ENCODE measurements around the gene PPP4R2.

Gene PPP4R2

GRCh38 chr3:72969766-72970165, 26.8 kb upstream of the PPP4R2 start:
- no peak overlapping the region for H3K27ac Mint-ChIP-seq

GRCh38 chr3:72970942-72971341, 25.7 kb upstream of the PPP4R2 start:
- Mint-ChIP-seq H3K27ac (no peak overlapping the region), H3K4me1 (ENCODE audit: low read depth) (peaks cover 9% of the 10 kb centered on the region), H3K27me3 (peaks cover 11% of the 10 kb centered on the region), H3K36me3 (ENCODE audit: low read depth) (no peaks in the 10 kb centered on the region), H3K4me3 (no peak overlapping the region), H3K9me3 (no peaks in the 10 kb centered on the region)

More at GRCh38 chr3:72969766-72970165, 26.8 kb upstream of the PPP4R2 start:
- H3K4me1 Mint-ChIP-seq (ENCODE audit: low read depth), result peaks cover 21% of the 10 kb centered on the region
- no peak overlapping the region for H3K4me3 Mint-ChIP-seq
- no peaks in the 10 kb centered on the region for H3K36me3 Mint-ChIP-seq (ENCODE audit: low read depth)
- H3K9me3 Mint-ChIP-seq, result no peaks in the 10 kb centered on the region
- peaks cover 11% of the 10 kb centered on the region for H3K27me3 Mint-ChIP-seq

- no peaks in the 10 kb centered on the region for H3K36me3 Mint-ChIP-seq (ENCODE audit: low read depth)
- H3K27me3 Mint-ChIP-seq, result peaks cover 11% of the 10 kb centered on the region
- H3K27ac Mint-ChIP-seq, result no peak overlapping the region
- no peak overlapping the region for H3K4me3 Mint-ChIP-seq
- no peaks in the 10 kb centered on the region for H3K9me3 Mint-ChIP-seq
- H3K4me1 Mint-ChIP-seq (ENCODE audit: low read depth), result peaks cover 15% of the 10 kb centered on the region
Measured at GRCh38 chr3:72972706-72973030, 23.9 kb upstream of the PPP4R2 start.

DNA sequence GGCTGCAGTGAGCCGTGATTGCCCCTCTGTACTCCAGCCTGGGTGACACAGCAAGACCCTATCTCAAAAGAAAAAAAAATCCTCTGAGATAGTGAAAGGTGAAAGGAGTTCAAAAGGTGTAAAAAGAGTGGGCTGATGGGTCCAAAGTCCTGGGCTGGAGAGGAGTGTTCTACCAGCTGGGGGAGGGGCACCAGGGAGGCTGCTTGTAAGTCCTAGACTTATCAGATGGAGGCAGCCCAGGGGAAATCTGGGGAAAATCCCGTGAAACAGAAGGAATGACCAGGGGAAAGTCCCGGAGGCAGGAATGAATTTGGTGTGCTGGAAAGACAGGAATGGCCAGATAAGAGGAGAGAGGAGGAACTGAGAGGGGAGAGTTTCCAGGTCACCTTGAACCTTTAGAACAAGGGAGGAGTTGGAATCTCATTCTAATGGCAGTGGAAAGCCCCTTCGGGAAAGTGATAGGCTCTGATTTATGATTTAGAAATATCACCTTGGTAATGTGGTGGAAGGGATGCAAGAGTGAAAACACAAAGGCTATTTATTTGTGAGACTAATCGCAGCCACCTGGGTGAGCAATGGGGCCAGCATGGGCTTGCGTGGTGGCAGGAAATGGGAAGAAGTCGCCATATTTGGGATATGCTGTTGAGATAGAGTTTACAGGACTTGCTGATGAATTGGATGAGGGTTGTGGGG, 23.4 kb upstream of the PPP4R2 start:
- H3K4me1 Mint-ChIP-seq (ENCODE audit: low read depth), result peaks cover 16% of the 10 kb centered on the region
- no peaks in the 10 kb centered on the region for H3K36me3 Mint-ChIP-seq (ENCODE audit: low read depth)
- peaks cover 11% of the 10 kb centered on the region for H3K27me3 Mint-ChIP-seq
- no peaks in the 10 kb centered on the region for H3K9me3 Mint-ChIP-seq
- H3K4me3 Mint-ChIP-seq, result no peak overlapping the region
- no peak overlapping the region for H3K27ac Mint-ChIP-seq

GRCh38 chr3:72973786-72974185, 22.8 kb upstream of the PPP4R2 start:
- Mint-ChIP-seq H3K27ac (no peak overlapping the region), H3K36me3 (ENCODE audit: low read depth) (no peaks in the 10 kb centered on the region), H3K9me3 (no peaks in the 10 kb centered on the region)

GRCh38 chr3:72974956-72975355, 21.7 kb upstream of the PPP4R2 start:
- Mint-ChIP-seq H3K9me3 (no peaks in the 10 kb centered on the region), H3K4me1 (ENCODE audit: low read depth) (peaks cover 16% of the 10 kb centered on the region), H3K27me3 (peaks cover 11% of the 10 kb centered on the region), H3K27ac (no peak overlapping the region), H3K36me3 (ENCODE audit: low read depth) (no peaks in the 10 kb centered on the region), H3K4me3 (no peak overlapping the region)

More at GRCh38 chr3:72973786-72974185, 22.8 kb upstream of the PPP4R2 start:
- peaks cover 16% of the 10 kb centered on the region for H3K4me1 Mint-ChIP-seq (ENCODE audit: low read depth)
- H3K27me3 Mint-ChIP-seq, result peaks cover 11% of the 10 kb centered on the region
- H3K4me3 Mint-ChIP-seq, result no peak overlapping the region

- Mint-ChIP-seq H3K4me3 (no peak overlapping the region), H3K27me3 (peaks cover 11% of the 10 kb centered on the region), H3K9me3 (no peaks in the 10 kb centered on the region), H3K4me1 (ENCODE audit: low read depth) (peaks cover 16% of the 10 kb centered on the region), H3K36me3 (ENCODE audit: low read depth) (no peaks in the 10 kb centered on the region), H3K27ac (no peak overlapping the region)
Measured at GRCh38 chr3:72976281-72976741, 20.3 kb upstream of the PPP4R2 start.

GRCh38 chr3:72977060-72977808, 19.4 kb upstream of the PPP4R2 start:
- Mint-ChIP-seq H3K27ac (peak overlapping the region; percentile 90), H3K4me1 (ENCODE audit: low read depth) (peaks cover 16% of the 10 kb centered on the region), H3K4me3 (no peak overlapping the region), H3K9me3 (no peaks in the 10 kb centered on the region), H3K36me3 (ENCODE audit: low read depth) (no peaks in the 10 kb centered on the region), H3K27me3 (peaks cover 11% of the 10 kb centered on the region)

DNA sequence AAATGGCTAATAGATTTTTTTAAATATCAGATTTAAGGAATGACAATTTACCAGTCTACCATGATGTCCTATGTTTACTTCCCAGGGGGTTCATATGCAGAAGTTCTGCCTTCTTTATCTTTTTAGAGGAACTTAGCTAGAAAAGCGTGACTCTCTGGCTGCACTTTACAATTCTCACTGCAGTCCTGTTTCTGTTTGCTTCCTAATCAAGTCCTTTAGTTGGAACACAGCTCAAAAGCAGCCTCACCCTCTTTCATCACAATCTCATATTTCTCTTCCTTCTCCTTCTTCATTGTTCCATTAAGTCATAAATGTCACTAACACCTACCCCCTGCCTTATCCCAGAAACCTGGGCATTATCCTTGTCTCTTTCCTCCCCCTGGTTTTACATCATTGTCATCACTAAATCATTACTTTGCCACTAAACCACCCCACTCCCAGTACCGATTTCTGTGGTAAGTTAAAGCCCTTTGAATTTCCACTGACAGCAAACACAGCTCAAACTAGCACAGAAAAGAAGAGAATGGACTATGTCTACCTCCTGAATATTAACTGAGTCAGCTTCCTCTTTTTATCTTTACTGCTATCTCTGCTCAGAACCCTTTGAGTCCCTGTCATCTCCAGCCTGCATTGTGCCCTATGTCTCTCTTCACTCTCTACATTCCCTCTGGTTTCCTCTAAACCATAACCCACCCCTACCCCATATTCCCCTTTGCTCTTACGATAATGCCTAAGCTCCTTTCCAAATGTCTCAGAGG, 13.8 kb upstream of the PPP4R2 start:
- Mint-ChIP-seq H3K27me3 (peaks cover 7% of the 10 kb centered on the region), H3K4me1 (ENCODE audit: low read depth) (no peaks in the 10 kb centered on the region), H3K27ac (no peak overlapping the region), H3K36me3 (ENCODE audit: low read depth) (peaks cover 7% of the 10 kb centered on the region), H3K9me3 (peaks cover 9% of the 10 kb centered on the region), H3K4me3 (no peak overlapping the region)

DNA sequence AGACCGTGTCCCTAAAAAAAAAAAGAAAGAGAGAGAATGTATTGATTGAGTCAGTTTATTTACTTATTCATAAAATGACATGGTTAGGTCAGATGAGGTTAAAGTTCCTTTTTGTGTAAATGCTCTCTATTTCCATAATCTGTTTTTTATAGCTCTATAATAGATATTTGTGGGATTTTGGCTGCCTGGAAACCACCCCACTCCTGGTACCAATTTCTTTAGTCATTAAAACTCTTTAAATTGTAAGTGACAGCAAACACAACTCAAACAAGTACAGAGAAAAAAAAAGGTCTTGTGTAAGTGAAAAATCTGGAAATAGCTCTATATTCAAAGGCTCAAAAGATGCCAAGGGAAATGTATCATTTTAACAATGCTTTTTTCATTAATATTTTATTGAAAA, 11.0 kb upstream of the PPP4R2 start:
- peaks cover 7% of the 10 kb centered on the region for H3K36me3 Mint-ChIP-seq (ENCODE audit: low read depth)
- H3K27ac Mint-ChIP-seq, result no peak overlapping the region
- peaks cover 9% of the 10 kb centered on the region for H3K9me3 Mint-ChIP-seq
- no peak overlapping the region for H3K4me3 Mint-ChIP-seq
- peaks cover 7% of the 10 kb centered on the region for H3K27me3 Mint-ChIP-seq
- H3K4me1 Mint-ChIP-seq (ENCODE audit: low read depth), result no peaks in the 10 kb centered on the region

- no peak overlapping the region for H3K27ac Mint-ChIP-seq
- peaks cover 5% of the 10 kb centered on the region for H3K9me3 Mint-ChIP-seq
- no peak overlapping the region for H3K4me3 Mint-ChIP-seq
- H3K36me3 Mint-ChIP-seq (ENCODE audit: low read depth), result peaks cover 3% of the 10 kb centered on the region
- H3K27me3 Mint-ChIP-seq, result no peaks in the 10 kb centered on the region
- H3K4me1 Mint-ChIP-seq (ENCODE audit: low read depth), result peaks cover 3% of the 10 kb centered on the region
Measured at GRCh38 chr3:72990701-72991395, 5.8 kb upstream of the PPP4R2 start.

GRCh38 chr3:72991522-72991921, 5.1 kb upstream of the PPP4R2 start:
- H3K27ac Mint-ChIP-seq, result no peak overlapping the region
- H3K4me1 Mint-ChIP-seq (ENCODE audit: low read depth), result peaks cover 7% of the 10 kb centered on the region
- H3K27me3 Mint-ChIP-seq, result no peaks in the 10 kb centered on the region
- H3K9me3 Mint-ChIP-seq, result no peaks in the 10 kb centered on the region
- no peaks in the 10 kb centered on the region for H3K36me3 Mint-ChIP-seq (ENCODE audit: low read depth)
- no peak overlapping the region for H3K4me3 Mint-ChIP-seq

GRCh38 chr3:72993391-72993790, 3.2 kb upstream of the PPP4R2 start:
- no peaks in the 10 kb centered on the region for H3K27me3 Mint-ChIP-seq

DNA sequence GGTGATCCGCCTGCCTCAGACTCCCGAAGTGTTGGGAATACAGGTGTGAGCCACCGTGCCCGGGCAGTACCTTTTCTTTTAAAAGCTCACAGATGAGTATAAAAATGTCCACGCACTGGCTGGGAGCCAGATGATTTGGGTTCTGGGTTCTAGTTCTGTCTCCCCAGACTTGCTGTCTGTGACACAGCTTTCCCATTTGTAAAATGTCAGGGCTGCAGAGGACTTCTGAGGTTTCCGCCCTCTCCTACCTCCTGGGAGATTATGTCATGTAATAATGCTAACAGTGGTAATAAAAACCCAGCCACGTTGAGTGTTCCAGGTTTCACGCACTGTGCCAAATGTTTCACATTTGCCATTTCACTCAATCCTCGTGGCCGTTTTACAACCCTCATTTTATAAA, 1.3 kb upstream of the PPP4R2 start:
- no peaks in the 10 kb centered on the region for H3K27me3 Mint-ChIP-seq
- H3K4me1 Mint-ChIP-seq (ENCODE audit: low read depth), result peaks cover 33% of the 10 kb centered on the region
- H3K36me3 Mint-ChIP-seq (ENCODE audit: low read depth), result peaks cover 27% of the 10 kb centered on the region
- no peaks in the 10 kb centered on the region for H3K9me3 Mint-ChIP-seq
- no peak overlapping the region for H3K27ac Mint-ChIP-seq
- H3K4me3 Mint-ChIP-seq, result no peak overlapping the region

More at GRCh38 chr3:72993391-72993790, 3.2 kb upstream of the PPP4R2 start:
- H3K4me3 Mint-ChIP-seq, result no peak overlapping the region
- no peak overlapping the region for H3K27ac Mint-ChIP-seq
- H3K9me3 Mint-ChIP-seq, result no peaks in the 10 kb centered on the region
- H3K36me3 Mint-ChIP-seq (ENCODE audit: low read depth), result peaks cover 8% of the 10 kb centered on the region
- H3K4me1 Mint-ChIP-seq (ENCODE audit: low read depth), result peaks cover 15% of the 10 kb centered on the region

DNA sequence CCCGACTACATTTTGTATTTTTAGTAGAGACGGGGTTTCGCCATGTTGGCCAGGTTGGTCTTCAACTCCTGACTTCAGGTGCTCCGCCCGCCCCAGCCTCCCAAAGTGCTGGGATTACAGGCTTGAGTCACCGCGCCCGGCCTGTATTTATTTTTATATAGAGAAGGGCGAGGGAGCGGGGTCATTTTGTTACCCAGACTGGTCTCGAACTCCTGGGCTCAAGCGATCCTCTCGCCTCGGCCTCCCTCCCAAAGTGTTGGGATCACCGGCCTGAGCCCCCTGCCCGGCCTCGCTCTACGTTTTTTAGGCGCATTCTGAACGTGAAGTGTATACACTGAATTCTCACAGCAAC, 514 bp upstream of the PPP4R2 start:
- peak overlapping the region; percentile 89 for H3K4me3 Mint-ChIP-seq
- peaks cover 41% of the 10 kb centered on the region for H3K4me1 Mint-ChIP-seq (ENCODE audit: low read depth)
- no peaks in the 10 kb centered on the region for H3K9me3 Mint-ChIP-seq
- H3K36me3 Mint-ChIP-seq (ENCODE audit: low read depth), result peaks cover 35% of the 10 kb centered on the region
- no peaks in the 10 kb centered on the region for H3K27me3 Mint-ChIP-seq
- H3K27ac Mint-ChIP-seq, result peak overlapping the region; percentile 88

All from stimulated activated naive CD8-positive, alpha-beta T cell treated with anti-CD3 and anti-CD28 coated beads, Interleukin-15, Interleukin-2, amounts not matched to agents 100 ng/mL and 50 ng/mL, for 24 hours (primary cell).